ENCODE results near the gene HOXD10. TPM values are rescaled to one million over a fixed set of nuclear protein-coding genes. Genes with fewer than 3 reads are reported as not detected.

Gene HOXD10
- total and polyA plus RNA-seq, 2 donors from 2014 or later = 28.2 to 35.4 TPM

DNA sequence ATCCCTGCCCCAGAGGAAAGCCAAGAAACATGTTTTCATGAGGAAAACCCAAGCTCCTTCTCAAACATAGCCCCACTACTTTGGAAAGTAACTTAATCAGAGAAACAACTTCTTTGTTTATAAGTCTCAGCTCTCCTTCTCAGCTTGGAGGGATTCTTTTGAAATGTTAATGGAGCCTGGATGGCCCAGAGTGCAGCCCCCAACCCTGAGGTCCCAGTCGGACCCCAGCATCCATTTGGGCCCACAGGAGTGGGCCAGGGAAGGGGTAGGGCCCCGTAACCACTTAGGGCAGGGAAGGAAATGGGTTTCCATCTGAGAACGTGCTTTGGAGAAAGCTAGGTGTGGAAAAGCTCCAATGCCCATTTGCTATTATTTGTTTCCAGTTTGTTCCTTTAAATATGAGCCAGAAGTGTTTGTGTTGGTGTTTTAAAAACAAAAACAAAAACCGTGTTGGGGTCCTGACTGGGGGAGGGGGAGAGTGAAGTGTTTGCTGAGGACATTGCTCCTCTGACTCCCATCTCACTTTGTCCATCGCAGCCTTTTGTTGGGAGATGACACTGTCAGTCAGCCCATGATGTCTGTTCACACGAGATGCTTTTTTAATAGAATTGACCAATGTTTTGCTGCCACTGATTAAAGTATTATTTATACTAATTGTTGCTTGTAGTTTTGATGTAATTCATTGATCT is 38.9 kb downstream of the HOXD10 start:
- DNase-seq (no peak), FAIRE-seq (no peak)
- Histone ChIP-seq H3K27ac (ENCODE audit: low read depth in 2 of 2, low read length in 2 of 2) (peak overlapping the region; percentile 53 to 76), H3K9ac (ENCODE audit: low read length in 3 of 3) (peak overlapping the region; percentile 22 to 60 (median 30)), H3K27me3 (ENCODE audit: control insufficient read depth, insufficient read depth, low read length) (no peaks in the 10 kb centered on the region), H3K4me1 (ENCODE audit: control insufficient read depth in 2 of 3, insufficient read depth in 2 of 3, low read depth in 1 of 3, low read length in 3 of 3) (peaks cover 0 to 12% (median 4%) of the 10 kb centered on the region in 3 donors), H3K36me3 (ENCODE audit: control insufficient read depth in 2 of 3, insufficient read depth in 3 of 3, low read length in 3 of 3) (peaks cover 2 to 10% (median 6%) of the 10 kb centered on the region in 3 donors), H3K9me3 (ENCODE audit: control insufficient read depth in 2 of 3, insufficient read depth in 1 of 3, low read length in 3 of 3) (no peaks in the 10 kb centered on the region), H3K4me3 (ENCODE audit: low read length in 3 of 3) (peak overlapping the region in 1 of 3 donors; percentile 75)
- TF ChIP-seq, protein P1, sequence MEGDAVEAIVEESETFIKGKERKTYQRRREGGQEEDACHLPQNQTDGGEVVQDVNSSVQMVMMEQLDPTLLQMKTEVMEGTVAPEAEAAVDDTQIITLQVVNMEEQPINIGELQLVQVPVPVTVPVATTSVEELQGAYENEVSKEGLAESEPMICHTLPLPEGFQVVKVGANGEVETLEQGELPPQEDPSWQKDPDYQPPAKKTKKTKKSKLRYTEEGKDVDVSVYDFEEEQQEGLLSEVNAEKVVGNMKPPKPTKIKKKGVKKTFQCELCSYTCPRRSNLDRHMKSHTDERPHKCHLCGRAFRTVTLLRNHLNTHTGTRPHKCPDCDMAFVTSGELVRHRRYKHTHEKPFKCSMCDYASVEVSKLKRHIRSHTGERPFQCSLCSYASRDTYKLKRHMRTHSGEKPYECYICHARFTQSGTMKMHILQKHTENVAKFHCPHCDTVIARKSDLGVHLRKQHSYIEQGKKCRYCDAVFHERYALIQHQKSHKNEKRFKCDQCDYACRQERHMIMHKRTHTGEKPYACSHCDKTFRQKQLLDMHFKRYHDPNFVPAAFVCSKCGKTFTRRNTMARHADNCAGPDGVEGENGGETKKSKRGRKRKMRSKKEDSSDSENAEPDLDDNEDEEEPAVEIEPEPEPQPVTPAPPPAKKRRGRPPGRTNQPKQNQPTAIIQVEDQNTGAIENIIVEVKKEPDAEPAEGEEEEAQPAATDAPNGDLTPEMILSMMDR (IDR thresholded peaks at IDR 0.05; ENCODE audit: borderline replicate concordance, extremely low read depth, insufficient read depth) = no peak
- intact Hi-C loops (cut with DNase I) = no loop called here

DNA sequence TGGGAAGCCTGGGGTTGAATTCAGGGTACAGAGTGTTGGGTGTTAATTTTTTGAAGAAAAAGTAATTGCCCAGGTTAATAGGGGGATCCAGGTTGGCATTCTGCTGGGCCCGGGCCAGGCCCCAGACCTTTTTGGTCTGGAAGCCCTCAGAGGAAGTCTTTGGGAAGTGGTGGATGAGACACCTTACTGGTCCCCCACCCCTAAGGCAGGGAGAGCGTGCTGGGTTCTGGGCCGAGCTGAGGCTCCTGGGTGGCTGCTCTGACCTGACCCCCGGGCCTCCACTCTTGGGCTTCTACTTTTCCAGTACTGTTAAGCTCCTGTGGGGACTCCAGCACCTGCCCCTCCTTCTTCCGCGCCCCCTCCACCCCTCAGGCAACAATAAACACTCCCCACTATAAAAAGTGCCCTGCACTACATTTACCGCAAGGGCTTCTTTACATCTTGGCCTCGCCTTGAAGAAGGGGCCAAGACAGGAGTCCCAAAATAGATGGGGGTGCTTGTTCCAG is 39.8 kb downstream of the HOXD10 start:
- H3K36me3 ChIP-seq (ENCODE audit: control insufficient read depth in 2 of 3, insufficient read depth in 3 of 3, low read length in 3 of 3) = peaks cover 2 to 10% (median 6%) of the 10 kb centered on the region in 3 donors
- FAIRE-seq (no peak), DNase-seq (peak in 3 of 5 donors; percentile 48 to 80 (median 71))
- no peaks in the 10 kb centered on the region for H3K27me3 ChIP-seq (ENCODE audit: control insufficient read depth, insufficient read depth, low read length)
- TF ChIP-seq, protein P1 (IDR thresholded peaks at IDR 0.05; ENCODE audit: borderline replicate concordance, extremely low read depth, insufficient read depth) = no peak
- H3K4me3 ChIP-seq (ENCODE audit: low read length in 3 of 3) = peak overlapping the region; percentile 26 to 67 (median 40)
- intact Hi-C loops (cut with DNase I) = no loop called here
- peak overlapping the region in 2 of 3 donors; percentile 43 to 77 for H3K9ac ChIP-seq (ENCODE audit: low read length in 3 of 3)
- no peaks in the 10 kb centered on the region for H3K9me3 ChIP-seq (ENCODE audit: control insufficient read depth in 2 of 3, insufficient read depth in 1 of 3, low read length in 3 of 3)
- H3K4me1 ChIP-seq (ENCODE audit: control insufficient read depth in 2 of 3, insufficient read depth in 2 of 3, low read depth in 1 of 3, low read length in 3 of 3) = peaks cover 0 to 12% (median 4%) of the 10 kb centered on the region in 3 donors
- H3K27ac ChIP-seq (ENCODE audit: low read depth in 2 of 2, low read length in 2 of 2) = peak overlapping the region; percentile 77 to 92

DNA sequence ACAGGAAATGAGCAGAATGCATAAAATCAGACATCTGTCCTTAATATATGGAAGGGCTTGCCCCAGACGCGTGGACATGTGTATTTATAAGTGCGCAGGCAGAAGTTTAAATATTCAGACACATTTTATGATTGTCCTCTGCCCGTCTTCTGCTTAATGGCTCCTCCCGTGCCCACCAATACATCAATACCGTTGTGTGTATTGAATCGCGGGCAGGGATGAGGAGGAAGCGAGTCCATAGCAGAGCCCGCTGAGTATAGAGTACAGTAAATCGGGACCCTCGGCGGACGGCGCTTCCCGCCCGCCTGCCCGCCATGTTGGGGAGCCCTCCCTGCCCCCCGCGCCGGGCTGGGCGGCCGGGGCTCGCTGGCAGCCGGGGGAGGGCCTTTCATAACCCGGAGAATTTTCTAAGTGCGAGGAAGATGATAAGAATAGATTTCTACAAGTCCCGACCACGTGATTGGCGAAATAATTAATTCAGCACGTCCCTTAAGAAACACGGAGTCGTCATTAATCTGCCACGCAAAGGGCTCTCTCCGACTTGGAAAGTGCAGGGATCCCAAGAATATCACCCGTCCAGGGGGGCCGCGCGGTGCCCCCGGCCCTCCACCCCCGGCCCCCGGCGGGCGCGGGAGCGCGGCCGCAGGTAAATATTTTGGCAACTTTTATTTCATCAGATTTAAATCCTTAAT is 40.4 kb downstream of the HOXD10 start, which contains the start of gene HOXD3:
TSS of gene HOXD3 (plus strand) at position 501 of the 692 bp plus-strand sequence. CDS start 11,808 bp downstream, outside the sequence.
- peaks cover 2 to 10% (median 6%) of the 10 kb centered on the region in 3 donors for H3K36me3 ChIP-seq (ENCODE audit: control insufficient read depth in 2 of 3, insufficient read depth in 3 of 3, low read length in 3 of 3)
- peak within 1 kb of the TSS; percentile 33 to 77 (median 43) for H3K9ac ChIP-seq (ENCODE audit: low read length in 3 of 3)
- H3K4me3 ChIP-seq (ENCODE audit: low read length in 3 of 3) = peak within 1 kb of the TSS; percentile 45 to 67 (median 49)
- peaks cover 0 to 12% (median 4%) of the 10 kb centered on the region in 3 donors for H3K4me1 ChIP-seq (ENCODE audit: control insufficient read depth in 2 of 3, insufficient read depth in 2 of 3, low read depth in 1 of 3, low read length in 3 of 3)
- peak within 1 kb of the TSS; percentile 77 to 92 for H3K27ac ChIP-seq (ENCODE audit: low read depth in 2 of 2, low read length in 2 of 2)
- TF ChIP-seq, protein P1 (IDR thresholded peaks at IDR 0.05; ENCODE audit: borderline replicate concordance, extremely low read depth, insufficient read depth) = no peak
- FAIRE-seq (no peak), DNase-seq (peak in 4 of 5 donors; percentile 59 to 81 (median 74))
- intact Hi-C loops (cut with DNase I) = no loop called here
- H3K9me3 ChIP-seq (ENCODE audit: control insufficient read depth in 2 of 3, insufficient read depth in 1 of 3, low read length in 3 of 3) = no peaks in the 10 kb centered on the region
- H3K27me3 ChIP-seq (ENCODE audit: control insufficient read depth, insufficient read depth, low read length) = no peaks in the 10 kb centered on the region

Measured in kidney (tissue), 14 donors.